Fibroblast of mammary gland (primary cell): ENCODE data around the gene ARHGAP42.

Experiments
- DNase-seq: peaks from one replicate; pipeline ENCODE4 v3.0.0-alpha.2; 2010; ENCODE audit warnings: low read depth
- H3K4me3 ChIP-seq: 2 replicates; pipeline ENCODE4 v1.5.1; 2011; ENCODE audit warnings: low read depth, mild to moderate bottlenecking, low read length, moderate library complexity; ENCODE audit not compliant: control insufficient read depth
- CTCF ChIP-seq: conservative IDR thresholded peaks from 2 replicates; pipeline ENCODE4 v1.5.1; 2011; ENCODE audit warnings: low read depth, low read length, inconsistent platforms; ENCODE audit not compliant: control insufficient read depth, insufficient read depth

Gene ARHGAP42

GRCh38 chr11:101014600-101015285 is 327.7 kb downstream of the ARHGAP42 start:
- TF ChIP-seq CTCF = no peak
- no peak for DNase-seq
- no peak overlapping the region for H3K4me3 ChIP-seq

GRCh38 chr11:101019870-101020269 is 332.8 kb downstream of the ARHGAP42 start:
- TF ChIP-seq CTCF = no peak
- H3K4me3 ChIP-seq = no peak overlapping the region
- no peak for DNase-seq

- DNase-seq = no peak
- H3K4me3 ChIP-seq = no peak overlapping the region
- no peak for TF ChIP-seq CTCF
These were observed 335.2 kb downstream of the ARHGAP42 start for GRCh38 chr11:101022256-101022655.

- no peak for DNase-seq
- no peak for TF ChIP-seq CTCF
- H3K4me3 ChIP-seq = no peak overlapping the region
These were observed 341.6 kb downstream of the ARHGAP42 start for GRCh38 chr11:101028644-101029043.

- H3K4me3 ChIP-seq = no peak overlapping the region
- DNase-seq = no peak
- no peak for TF ChIP-seq CTCF
These were observed 342.9 kb downstream of the ARHGAP42 start for GRCh38 chr11:101030015-101030414.

GRCh38 chr11:101030692-101031091 is 343.6 kb downstream of the ARHGAP42 start:
- no peak for TF ChIP-seq CTCF
- no peak overlapping the region for H3K4me3 ChIP-seq
- no peak for DNase-seq

- DNase-seq = no peak
- no peak overlapping the region for H3K4me3 ChIP-seq
- TF ChIP-seq CTCF = no peak
These were observed 344.6 kb downstream of the ARHGAP42 start for GRCh38 chr11:101031713-101032112.
